K562 (cell line): ENCODE measurements around the gene WTAP. TPM values are rescaled to one million over a fixed set of nuclear protein-coding genes. Genes with fewer than 3 reads are reported as not detected.

Experiments used
- CBFA2T3 ChIP-seq: fragments of 450-650 bp; IDR thresholded peaks from 2 replicates; pipeline ENCODE4 v1.6.1; 2017
- CTCF ChIP-seq, 3 experiments: IDR thresholded peaks in 2 of 3; conservative IDR thresholded peaks in 1 of 3; 2 replicates each; pipeline ENCODE4 v1.5.1; 2011 to 2012; ENCODE audit warnings: low read length in 3 of 3, mild to moderate bottlenecking in 3 of 3, control low read depth in 2 of 3, improper control_type of control experiment in 1 of 3, inconsistent platforms in 1 of 3, low read depth in 1 of 3, mixed read lengths in 1 of 3, moderate library complexity in 1 of 3; ENCODE audit not compliant: insufficient read depth in 2 of 3
- E2F3 ChIP-seq: fragments of 250-450 bp; sonication (Bioruptor Pico); IDR thresholded peaks from 2 replicates; pipeline ENCODE4 v1.4.0; 2020; ENCODE audit warnings: mild to moderate bottlenecking
- HLTF ChIP-seq: fragments of 450-650 bp; IDR thresholded peaks from 2 replicates; pipeline ENCODE4 v1.6.1; 2016
- JUNB ChIP-seq: fragments of 450-650 bp; formaldehyde crosslinking; conservative IDR thresholded peaks from 2 replicates; pipeline ENCODE4 v1.4.0; 2020; ENCODE audit warnings: mild to moderate bottlenecking
- MYC ChIP-seq, 2 experiments: fragments of 250-450 bp in 1 of 2; sonication (Bioruptor Pico) in 1 of 2; IDR thresholded peaks; 2 replicates each; pipeline versions ENCODE4 v1.5.1 to v1.6.1; 2012 to 2021; ENCODE audit warnings: low read depth in 2 of 2, borderline replicate concordance in 1 of 2, improper control_type of control experiment in 1 of 2, low read length in 1 of 2, mild to moderate bottlenecking in 1 of 2, moderate library complexity in 1 of 2
- NCOA1 ChIP-seq: fragments of 450-650 bp; IDR thresholded peaks from 2 replicates; pipeline ENCODE4 v1.6.1; 2016; ENCODE audit warnings: low read depth
- PHF21A ChIP-seq: fragments of 450-650 bp; IDR thresholded peaks from 2 replicates; pipeline ENCODE4 v1.6.1; 2017; ENCODE audit warnings: low read depth, borderline replicate concordance
- RAD51 ChIP-seq: fragments of 450-650 bp; IDR thresholded peaks from 2 replicates; pipeline ENCODE4 v1.7.1; 2016; ENCODE audit warnings: low read depth, mild to moderate bottlenecking, borderline replicate concordance
- RFX5 ChIP-seq: IDR thresholded peaks from 2 replicates; pipeline ENCODE4 v1.6.1; 2011; ENCODE audit warnings: low read depth, mild to moderate bottlenecking, improper control_type of control experiment, low read length
- STAT5A ChIP-seq: IDR thresholded peaks from 2 replicates; pipeline ENCODE4 v1.6.1; 2012; ENCODE audit warnings: low read length, inconsistent platforms, borderline replicate concordance
- ZBTB43 ChIP-seq: sonication (generic); formaldehyde crosslinking; IDR thresholded peaks from 2 replicates; pipeline ENCODE4 v1.8.0; 2023; ENCODE audit warnings: mild to moderate bottlenecking, missing genetic modification reagents
- ZBTB7A ChIP-seq: IDR thresholded peaks from 2 replicates; pipeline ENCODE4 v1.6.1; 2011; ENCODE audit warnings: low read depth, mild to moderate bottlenecking, low read length, moderate library complexity, borderline replicate concordance; ENCODE audit not compliant: control insufficient read depth
- ZC3H4 ChIP-seq: sonication (generic); formaldehyde crosslinking; IDR thresholded peaks from 2 replicates; pipeline ENCODE4 v1.9.0; 2021; ENCODE audit warnings: missing genetic modification reagents, borderline replicate concordance
- ZNF232 ChIP-seq: sonication (generic); formaldehyde crosslinking; IDR thresholded peaks from 2 replicates; pipeline ENCODE4 v1.8.0; 2022; ENCODE audit warnings: mild to moderate bottlenecking, missing genetic modification reagents
- ZNF444 ChIP-seq: fragments of 250-450 bp; sonication (Bioruptor Pico); IDR thresholded peaks from 2 replicates; pipeline ENCODE4 v1.4.0; 2020; ENCODE audit warnings: mild to moderate bottlenecking, moderate library complexity
- ZNF766 ChIP-seq: fragments of 200-800 bp; sonication (Bioruptor generic); conservative IDR thresholded peaks from 2 replicates; pipeline ENCODE4 v1.6.1; 2016; ENCODE audit warnings: missing genetic modification characterization, missing compliant biosample characterization
- polyA plus RNA-seq, 8 experiments: library from polyadenylated mRNA; depleted of rRNA in 4 of 8; stranded (reverse) in 5 of 8; unstranded in 3 of 8; fragments of >200 nt; fragmentation: Nextera tagmentation in 2 of 8; fragmentation: Illumina TruSeq in 1 of 8; extraction: Ambion mirVana in 2 of 8; extraction: Trizol in 1 of 8; gene quantifications; 2 replicates each; pipeline versions ENCODE4 v1.2.1 to v1.2.3, GENCODE V29; 2011 to 2014; ENCODE audit warnings: inconsistent platforms in 1 of 8, missing spikeins in 1 of 8
- total RNA-seq, 7 experiments: library from RNA; depleted of rRNA in 6 of 7; stranded (reverse); fragments of >200 nt in 6 of 7; fragmentation: Illumina TruSeq in 2 of 7; extraction: Trizol in 2 of 7; gene quantifications; 2 replicates each; pipeline versions ENCODE4 v1.2.1 to v1.2.3, GENCODE V29; 2011 to 2021; ENCODE audit warnings: low replicate concordance in 1 of 7
- TF ChIP-seq, protein P1 (sequence below): sonication (generic); formaldehyde crosslinking; IDR thresholded peaks from 2 replicates; pipeline ENCODE4 v1.8.0; 2022; ENCODE audit warnings: missing genetic modification reagents, mild to moderate bottlenecking, borderline replicate concordance
- TF ChIP-seq, protein P2 (sequence below): sonication (generic); formaldehyde crosslinking; IDR thresholded peaks from 2 replicates; pipeline ENCODE4 v1.8.0; 2022; ENCODE audit warnings: mild to moderate bottlenecking, missing genetic modification reagents
- TF ChIP-seq, protein P3 (sequence below): sonication (generic); formaldehyde crosslinking; IDR thresholded peaks from 2 replicates; pipeline ENCODE4 v1.8.1; 2023; ENCODE audit warnings: mild to moderate bottlenecking, missing genetic modification reagents

The WTAP gene
- total and polyA plus RNA-seq, 9 of the 15 experiments (the other 6 are each of a cell fraction or from before 2014, with no cell fraction given): 52.4 to 156 (median 110) TPM

- TF ChIP-seq, protein P1, sequence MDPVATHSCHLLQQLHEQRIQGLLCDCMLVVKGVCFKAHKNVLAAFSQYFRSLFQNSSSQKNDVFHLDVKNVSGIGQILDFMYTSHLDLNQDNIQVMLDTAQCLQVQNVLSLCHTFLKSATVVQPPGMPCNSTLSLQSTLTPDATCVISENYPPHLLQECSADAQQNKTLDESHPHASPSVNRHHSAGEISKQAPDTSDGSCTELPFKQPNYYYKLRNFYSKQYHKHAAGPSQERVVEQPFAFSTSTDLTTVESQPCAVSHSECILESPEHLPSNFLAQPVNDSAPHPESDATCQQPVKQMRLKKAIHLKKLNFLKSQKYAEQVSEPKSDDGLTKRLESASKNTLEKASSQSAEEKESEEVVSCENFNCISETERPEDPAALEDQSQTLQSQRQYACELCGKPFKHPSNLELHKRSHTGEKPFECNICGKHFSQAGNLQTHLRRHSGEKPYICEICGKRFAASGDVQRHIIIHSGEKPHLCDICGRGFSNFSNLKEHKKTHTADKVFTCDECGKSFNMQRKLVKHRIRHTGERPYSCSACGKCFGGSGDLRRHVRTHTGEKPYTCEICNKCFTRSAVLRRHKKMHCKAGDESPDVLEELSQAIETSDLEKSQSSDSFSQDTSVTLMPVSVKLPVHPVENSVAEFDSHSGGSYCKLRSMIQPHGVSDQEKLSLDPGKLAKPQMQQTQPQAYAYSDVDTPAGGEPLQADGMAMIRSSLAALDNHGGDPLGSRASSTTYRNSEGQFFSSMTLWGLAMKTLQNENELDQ (CRISPR knock-in tag): no peak
- TF ChIP-seq, protein P2, sequence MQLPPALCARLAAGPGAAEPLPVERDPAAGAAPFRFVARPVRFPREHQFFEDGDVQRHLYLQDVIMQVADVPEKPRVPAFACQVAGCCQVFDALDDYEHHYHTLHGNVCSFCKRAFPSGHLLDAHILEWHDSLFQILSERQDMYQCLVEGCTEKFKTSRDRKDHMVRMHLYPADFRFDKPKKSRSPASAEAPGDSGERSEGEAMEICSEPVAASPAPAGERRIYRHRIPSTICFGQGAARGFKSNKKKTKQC (CRISPR knock-in tag): peak; percentile 88; the same call in 1 of the 2 replicates
- TF ChIP-seq JUNB (CRISPR knock-in tag) (no peak), ZNF766 (CRISPR knock-in tag) (no peak), NCOA1 (no peak), STAT5A (no peak), ZC3H4 (CRISPR knock-in tag) (no peak; the same call in 1 of the 2 replicates), CTCF (IDR thresholded peaks at IDR 0.05 in 2 of 3, conservative IDR thresholded peaks at IDR 0.05 in 1 of 3; ENCODE audit: insufficient read depth in 2 of 3, low read depth in 1 of 3, low read length in 3 of 3) (peak in 1 of 3 experiments; percentile 7; a peak in 1 of 6 replicates), E2F3 (peak; percentile 81), ZNF232 (CRISPR knock-in tag) (no peak), ZNF444 (CRISPR knock-in tag) (no peak), RAD51 (no peak), ZBTB7A (peak; percentile 68; the same call in 1 of the 2 replicates), MYC (IDR thresholded peaks at IDR 0.05; ENCODE audit: low read depth, low read length) (0 out of 2 replicates have a peak, but pooled peaks have one; percentile 39), MYC (CRISPR knock-in tag; IDR thresholded peaks at IDR 0.05; ENCODE audit: borderline replicate concordance, low read depth) (no peak), HLTF (no peak), RFX5 (no peak), ZBTB43 (peak; percentile 63; the same call in 1 of the 2 replicates), PHF21A (no peak), CBFA2T3 (no peak)
- TF ChIP-seq, protein P3, sequence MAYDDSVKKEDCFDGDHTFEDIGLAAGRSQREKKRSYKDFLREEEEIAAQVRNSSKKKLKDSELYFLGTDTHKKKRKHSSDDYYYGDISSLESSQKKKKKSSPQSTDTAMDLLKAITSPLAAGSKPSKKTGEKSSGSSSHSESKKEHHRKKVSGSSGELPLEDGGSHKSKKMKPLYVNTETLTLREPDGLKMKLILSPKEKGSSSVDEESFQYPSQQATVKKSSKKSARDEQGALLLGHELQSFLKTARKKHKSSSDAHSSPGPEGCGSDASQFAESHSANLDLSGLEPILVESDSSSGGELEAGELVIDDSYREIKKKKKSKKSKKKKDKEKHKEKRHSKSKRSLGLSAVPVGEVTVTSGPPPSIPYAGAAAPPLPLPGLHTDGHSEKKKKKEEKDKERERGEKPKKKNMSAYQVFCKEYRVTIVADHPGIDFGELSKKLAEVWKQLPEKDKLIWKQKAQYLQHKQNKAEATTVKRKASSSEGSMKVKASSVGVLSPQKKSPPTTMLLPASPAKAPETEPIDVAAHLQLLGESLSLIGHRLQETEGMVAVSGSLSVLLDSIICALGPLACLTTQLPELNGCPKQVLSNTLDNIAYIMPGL (CRISPR knock-in tag): 0 out of 2 replicates have a peak, but pooled peaks have one; percentile 12
Observed at GRCh38 chr6:159727717-159728445, 575 bp downstream of the WTAP start (continued).
